Breast epithelium (tissue), 4 donors: Measurements from ENCODE around the gene COLQ. TPM values are rescaled to one million over a fixed set of nuclear protein-coding genes. Genes with fewer than 3 reads are reported as not detected.
"Not testable (repeated sequence)": the region's sequence is repeated elsewhere in the genome, so short reads cannot be mapped to it uniquely, and the experiment has no call there.

Experiments used
- DNase-seq, 2 donors: peaks; one replicate each; pipeline ENCODE4 v3.0.0-alpha.2; 2019; ENCODE audit warnings: low spot score in 2 of 2
- H3K27ac ChIP-seq, 2 donors: fragments of 200-600 bp; sonication (generic) in 1 of 2; one replicate each; pipeline ENCODE4 v1.5.1; 2016 to 2019; ENCODE audit warnings: mild to moderate bottlenecking in 1 of 2
- H3K27me3 ChIP-seq, 2 donors: fragments of 200-600 bp; sonication (generic) in 1 of 2; one replicate each; pipeline versions ENCODE4 v1.5.1 to v1.6.0; 2017 to 2019; ENCODE audit warnings: control low read depth in 1 of 2, mild to moderate bottlenecking in 1 of 2
- H3K36me3 ChIP-seq: fragments of 200-600 bp; one replicate; pipeline ENCODE4 v1.5.1; 2019
- H3K4me1 ChIP-seq, 2 donors: fragments of 200-600 bp; sonication (generic); one replicate each; pipeline ENCODE4 v1.5.1; 2016 to 2019; ENCODE audit warnings: control low read depth in 1 of 2
- H3K4me3 ChIP-seq, 3 donors: fragments of 200-600 bp; sonication (generic); 1 replicate in 2 of 3; 2 replicates in 1 of 3; pipeline ENCODE4 v1.5.1; 2016 to 2019; ENCODE audit warnings: mild to moderate bottlenecking in 3 of 3, moderate library complexity in 2 of 3
- H3K9me3 ChIP-seq, 2 donors: fragments of 200-600 bp; sonication (generic) in 1 of 2; one replicate each; pipeline ENCODE4 v1.5.1; 2016 to 2019; ENCODE audit warnings: control low read depth in 1 of 2
- POLR2A ChIP-seq: fragments of 450-650 bp; IDR thresholded peaks from one replicate; pipeline ENCODE4 v1.6.1; 2016; ENCODE audit warnings: antibody characterized with exemption, mild to moderate bottlenecking, moderate library complexity
- POLR2AphosphoS5 ChIP-seq, 3 donors: sonication (generic); formaldehyde crosslinking; IDR thresholded peaks; one replicate each; pipeline ENCODE4 v1.6.1; 2017; ENCODE audit warnings: antibody characterized with exemption in 3 of 3
- intact Hi-C: fragments of 100-400 bp; cut with DNase I; formaldehyde crosslinking; loops from one replicate; pipeline ENCODE4 v1.15.1; 2023; ENCODE audit warnings: low total_unique reads
- total RNA-seq, 3 donors: library from RNA; depleted of rRNA; stranded (reverse); fragments of >200 nt; gene quantifications; one replicate each; pipeline ENCODE4 v1.1.0, GENCODE V29; 2016
- TF ChIP-seq, protein P1 (sequence below), 3 donors: fragments of 450-650 bp; IDR thresholded peaks; one replicate each; pipeline ENCODE4 v1.5.1; 2016 to 2017; ENCODE audit warnings: antibody characterized with exemption in 3 of 3, mild to moderate bottlenecking in 3 of 3, moderate library complexity in 3 of 3

Gene COLQ
- total RNA-seq, 3 donors from 2014 or later = 1.8 to 3.3 (median 1.9) TPM

DNA sequence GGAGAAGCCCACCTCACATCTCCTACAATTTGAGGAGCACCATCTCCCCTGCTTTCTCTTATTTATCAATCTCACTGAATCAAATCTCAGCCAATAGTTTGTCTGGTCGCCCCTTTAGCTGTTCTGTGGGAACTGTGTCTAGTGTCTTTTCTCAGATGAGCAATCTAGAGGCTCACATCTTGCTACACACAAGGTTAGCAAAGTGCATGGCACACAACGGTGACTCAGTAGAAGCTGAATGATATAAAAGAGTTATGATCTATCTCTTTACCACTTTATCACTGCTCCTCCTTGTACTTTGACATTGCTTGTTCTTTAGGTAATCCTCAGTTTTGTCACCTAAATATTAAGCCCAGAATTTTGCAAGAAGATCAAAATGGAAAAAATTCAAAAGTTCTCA is 16.8 kb upstream of the COLQ start:
- Histone ChIP-seq H3K9me3 (no peaks in the 10 kb centered on the region), H3K36me3 (no peaks in the 10 kb centered on the region), H3K4me1 (no peaks in the 10 kb centered on the region), H3K4me3 (no peak overlapping the region), H3K27ac (no peak overlapping the region), H3K27me3 (no peaks in the 10 kb centered on the region)
- intact Hi-C loops = no loop called here
- TF ChIP-seq POLR2A = no peak
- TF ChIP-seq, protein P1, sequence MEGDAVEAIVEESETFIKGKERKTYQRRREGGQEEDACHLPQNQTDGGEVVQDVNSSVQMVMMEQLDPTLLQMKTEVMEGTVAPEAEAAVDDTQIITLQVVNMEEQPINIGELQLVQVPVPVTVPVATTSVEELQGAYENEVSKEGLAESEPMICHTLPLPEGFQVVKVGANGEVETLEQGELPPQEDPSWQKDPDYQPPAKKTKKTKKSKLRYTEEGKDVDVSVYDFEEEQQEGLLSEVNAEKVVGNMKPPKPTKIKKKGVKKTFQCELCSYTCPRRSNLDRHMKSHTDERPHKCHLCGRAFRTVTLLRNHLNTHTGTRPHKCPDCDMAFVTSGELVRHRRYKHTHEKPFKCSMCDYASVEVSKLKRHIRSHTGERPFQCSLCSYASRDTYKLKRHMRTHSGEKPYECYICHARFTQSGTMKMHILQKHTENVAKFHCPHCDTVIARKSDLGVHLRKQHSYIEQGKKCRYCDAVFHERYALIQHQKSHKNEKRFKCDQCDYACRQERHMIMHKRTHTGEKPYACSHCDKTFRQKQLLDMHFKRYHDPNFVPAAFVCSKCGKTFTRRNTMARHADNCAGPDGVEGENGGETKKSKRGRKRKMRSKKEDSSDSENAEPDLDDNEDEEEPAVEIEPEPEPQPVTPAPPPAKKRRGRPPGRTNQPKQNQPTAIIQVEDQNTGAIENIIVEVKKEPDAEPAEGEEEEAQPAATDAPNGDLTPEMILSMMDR (IDR thresholded peaks at IDR 0.05) = no peak
- TF ChIP-seq POLR2AphosphoS5 (IDR thresholded peaks at IDR 0.05) = no peak
- no peak for DNase-seq

- Histone ChIP-seq H3K4me3 (no peak overlapping the region), H3K4me1 (no peaks in the 10 kb centered on the region), H3K36me3 (no peaks in the 10 kb centered on the region), H3K27ac (no peak overlapping the region), H3K9me3 (no peaks in the 10 kb centered on the region), H3K27me3 (no peaks in the 10 kb centered on the region)
- TF ChIP-seq, protein P1 (IDR thresholded peaks at IDR 0.05) = no peak
- TF ChIP-seq POLR2A = no peak
- no peak for TF ChIP-seq POLR2AphosphoS5 (IDR thresholded peaks at IDR 0.05)
- intact Hi-C loops = no loop called here
- no peak for DNase-seq
These were observed 15.3 kb upstream of the COLQ start for GRCh38 chr3:15536856-15537255.

- intact Hi-C loops = no loop called here
These were observed 14.2 kb upstream of the COLQ start for GRCh38 chr3:15535732-15536131.

DNA sequence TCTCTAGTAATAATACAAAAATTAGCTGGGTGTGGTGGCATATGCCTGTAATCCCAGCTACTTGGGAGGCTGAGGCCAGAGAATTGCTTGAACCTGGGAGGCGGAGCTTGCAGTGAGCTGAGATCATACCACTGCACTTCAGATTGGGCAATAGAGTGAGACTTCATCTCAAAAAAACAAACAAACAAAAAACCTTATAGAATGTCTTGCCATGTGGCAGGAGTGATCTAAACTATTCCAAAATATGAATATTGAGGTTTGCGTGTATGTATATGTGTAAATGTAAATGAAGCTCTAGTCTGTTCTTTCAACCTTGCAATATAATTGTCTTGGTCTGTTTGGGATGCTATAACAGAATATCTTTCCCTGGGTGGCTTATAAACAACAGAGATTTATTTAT is 11.1 kb upstream of the COLQ start:
- not testable (repeated sequence) for DNase-seq

More at GRCh38 chr3:15535732-15536131, 14.2 kb upstream of the COLQ start:
- Histone ChIP-seq H3K4me3 (no peak overlapping the region), H3K27me3 (no peaks in the 10 kb centered on the region), H3K9me3 (no peaks in the 10 kb centered on the region), H3K4me1 (no peaks in the 10 kb centered on the region), H3K27ac (no peak overlapping the region), H3K36me3 (no peaks in the 10 kb centered on the region)
- no peak for DNase-seq
- TF ChIP-seq, protein P1 (IDR thresholded peaks at IDR 0.05) = no peak
- no peak for TF ChIP-seq POLR2A
- no peak for TF ChIP-seq POLR2AphosphoS5 (IDR thresholded peaks at IDR 0.05)

GRCh38 chr3:15531346-15531745 is 9.8 kb upstream of the COLQ start:
- Histone ChIP-seq H3K4me1 (no peaks in the 10 kb centered on the region), H3K27me3 (no peaks in the 10 kb centered on the region), H3K9me3 (no peaks in the 10 kb centered on the region), H3K36me3 (no peaks in the 10 kb centered on the region), H3K4me3 (no peak overlapping the region), H3K27ac (no peak overlapping the region)
- no peak for DNase-seq
- intact Hi-C loops = no loop called here
- TF ChIP-seq POLR2AphosphoS5 (IDR thresholded peaks at IDR 0.05) = no peak

More for the DNA sequence above, 11.1 kb upstream of the COLQ start:
- H3K27me3 ChIP-seq, intact Hi-C loops, H3K4me3 ChIP-seq, H3K9me3 ChIP-seq, H3K36me3 ChIP-seq, H3K27ac ChIP-seq, H3K4me1 ChIP-seq: not testable (repeated sequence)

DNA sequence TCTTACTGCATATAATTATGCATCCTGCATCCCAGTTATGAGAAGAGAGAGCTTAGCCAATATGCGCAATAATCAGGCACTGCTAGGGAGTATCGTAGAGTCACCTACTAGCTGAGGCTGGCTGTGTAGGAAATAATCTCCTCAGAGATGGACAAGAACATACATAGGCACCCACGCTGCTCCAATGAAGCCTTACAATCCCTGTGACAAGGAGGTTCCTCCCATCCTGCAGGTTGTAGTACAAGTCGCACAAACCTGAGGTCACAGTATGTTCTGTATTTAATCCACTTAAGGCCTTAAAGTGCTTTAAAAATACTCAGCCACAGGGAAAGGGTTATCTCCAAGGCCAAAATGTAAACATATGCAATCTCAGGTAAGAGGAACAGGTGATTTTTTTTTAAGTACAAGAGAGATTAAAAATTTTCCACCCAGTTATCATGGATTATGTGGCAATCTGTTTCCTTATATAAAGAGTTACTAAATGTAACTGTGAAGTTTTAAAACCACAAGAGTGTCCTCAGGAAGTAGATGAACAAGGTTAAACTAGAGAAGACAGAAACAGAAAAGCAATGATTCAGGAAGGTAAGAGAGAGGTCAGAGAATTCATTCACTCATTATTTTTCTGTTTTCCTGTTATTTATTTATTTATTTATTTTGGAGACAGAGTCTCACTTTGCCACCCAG is 7.5 kb upstream of the COLQ start:
- Histone ChIP-seq H3K9me3 (no peaks in the 10 kb centered on the region), H3K27me3 (no peaks in the 10 kb centered on the region), H3K4me3 (no peak overlapping the region), H3K36me3 (no peaks in the 10 kb centered on the region), H3K4me1 (no peaks in the 10 kb centered on the region), H3K27ac (no peak overlapping the region)
- intact Hi-C loops = no loop called here
- TF ChIP-seq POLR2AphosphoS5 (IDR thresholded peaks at IDR 0.05) = no peak
- TF ChIP-seq, protein P1 (IDR thresholded peaks at IDR 0.05) = no peak
- TF ChIP-seq POLR2A = no peak
- DNase-seq = no peak
